GM03348 (cell line): Measurements from ENCODE around the gene PRMT6.

ENCODE experiments used
- DNase-seq: peaks from one replicate; pipeline ENCODE4 v3.0.0; 2012; ENCODE audit warnings: low spot score

The PRMT6 gene

GRCh38 chr1:107095647-107096046, 39.2 kb downstream of the PRMT6 start:
- DNase-seq: no peak

DNA sequence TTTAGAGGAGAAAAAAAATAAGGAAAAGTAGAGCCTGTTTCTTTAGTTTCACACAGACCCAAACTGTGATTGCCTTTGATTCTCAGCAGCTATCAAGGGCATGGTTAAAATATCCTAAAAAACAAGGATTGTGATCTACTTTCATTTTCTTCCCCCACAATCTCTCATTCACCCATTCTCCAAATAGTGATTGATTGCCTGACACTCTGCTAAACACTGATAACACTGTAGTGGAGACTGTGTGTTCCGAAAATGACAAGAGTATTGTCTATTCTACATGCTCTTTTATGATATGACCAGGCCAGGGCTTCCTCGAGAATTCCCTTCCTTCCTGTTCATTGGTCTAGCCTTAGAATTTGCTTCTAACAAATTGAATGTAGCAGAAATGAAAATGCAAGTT, 40.2 kb downstream of the PRMT6 start:
- DNase-seq: no peak

- no peak for DNase-seq
Observed at GRCh38 chr1:107098961-107099360, 42.5 kb downstream of the PRMT6 start.

DNA sequence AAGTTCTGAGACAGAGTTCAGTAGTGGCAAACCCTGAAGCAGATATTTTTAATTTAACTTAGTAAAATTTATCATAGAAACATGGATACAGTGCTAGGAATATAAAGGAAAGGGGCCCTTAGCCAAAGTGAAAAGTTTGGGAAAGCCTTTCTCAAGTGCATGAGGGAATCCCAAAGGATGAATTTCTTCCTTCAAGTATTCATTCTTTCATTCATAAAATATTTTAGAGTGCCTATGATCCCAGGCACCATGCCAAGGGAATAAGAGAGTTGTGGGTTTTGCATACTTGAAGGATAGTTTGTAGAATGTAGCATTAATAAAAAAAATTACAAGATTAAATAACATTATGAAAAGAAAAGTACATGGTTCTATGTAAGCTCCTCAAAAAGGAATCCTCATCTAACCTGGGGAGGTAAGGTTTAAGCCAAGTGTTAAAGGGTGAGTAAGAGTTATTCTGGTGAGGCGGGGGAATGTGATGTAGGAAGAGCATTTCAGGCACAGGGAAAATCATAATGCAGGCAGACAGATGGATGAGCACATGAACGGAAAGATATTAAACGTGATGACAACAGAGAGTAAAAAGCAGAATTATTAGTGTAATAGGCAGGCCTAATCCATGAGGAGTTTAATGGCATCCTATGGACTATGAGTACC, 44.0 kb downstream of the PRMT6 start:
- DNase-seq: no peak

GRCh38 chr1:107105914-107106313, 49.4 kb downstream of the PRMT6 start:
- DNase-seq: no peak
